GM18507 (cell line): ENCODE data around the gene CYSRT1.

ENCODE experiments used
- DNase-seq: peaks from one replicate; pipeline ENCODE4 v3.0.0; 2011; ENCODE audit warnings: low read depth; ENCODE audit not compliant: insufficient read length; ENCODE audit errors: extremely low spot score
- FAIRE-seq: peaks from 2 replicates; lab custom pipeline; 2011; peaks lifted over from hg19 to GRCh38; lab: Jason Lieb, UNC

Gene CYSRT1

DNA sequence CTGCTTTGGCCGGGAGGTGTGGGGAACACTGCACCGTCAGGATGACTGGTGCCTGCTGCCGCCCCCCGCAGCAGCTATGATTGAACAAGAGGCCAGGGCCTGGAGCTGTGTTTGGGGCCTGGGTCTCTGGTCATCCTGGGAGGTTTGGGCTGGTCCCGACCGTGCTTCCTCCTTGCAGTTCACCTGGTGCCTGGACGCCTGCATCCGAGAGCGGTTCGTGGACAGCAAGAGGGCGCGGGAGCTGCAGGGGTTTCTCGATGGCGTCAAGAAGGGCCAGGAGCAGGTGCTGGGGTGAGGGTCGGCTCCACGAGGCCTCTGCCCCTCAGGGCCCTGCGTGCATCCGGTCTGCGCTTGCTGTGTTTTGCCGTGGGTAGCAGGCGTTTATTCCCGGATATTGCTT, 39.1 kb downstream of the CYSRT1 start:
- no peak for FAIRE-seq
- DNase-seq, result no peak

DNA sequence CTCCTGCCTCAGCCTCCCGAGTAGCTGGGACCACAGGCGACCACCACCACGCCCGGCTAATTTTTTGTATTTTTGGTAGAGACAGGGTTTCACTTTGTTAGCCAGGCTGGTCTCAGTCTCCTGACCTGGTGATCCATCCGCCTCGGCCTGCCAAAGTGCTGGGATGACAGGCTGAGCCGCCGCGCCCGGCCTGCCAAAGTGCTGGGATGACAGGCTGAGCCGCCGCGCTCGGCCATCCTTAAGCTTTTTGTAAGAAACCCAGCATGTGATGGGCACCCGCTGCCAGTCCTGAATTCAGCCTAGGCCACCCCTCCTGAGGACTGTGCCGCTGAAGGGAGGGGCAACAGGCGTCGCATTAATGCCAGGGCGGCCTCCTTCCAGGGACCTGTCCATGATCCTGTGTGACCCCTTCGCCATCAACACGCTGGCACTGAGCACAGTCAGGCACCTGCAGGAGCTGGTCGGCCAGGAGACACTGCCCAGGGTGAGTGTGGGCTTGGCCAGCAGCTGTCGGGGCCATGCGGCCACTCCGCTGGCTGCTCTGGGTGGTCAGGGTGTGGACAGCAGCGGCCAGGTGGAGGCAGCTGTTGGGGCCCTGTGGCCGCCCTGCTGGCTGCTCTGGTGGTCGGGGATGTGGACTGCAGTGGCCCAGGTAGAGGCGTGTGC, 40.7 kb downstream of the CYSRT1 start:
- no peak for DNase-seq
- FAIRE-seq, result no peak

DNA sequence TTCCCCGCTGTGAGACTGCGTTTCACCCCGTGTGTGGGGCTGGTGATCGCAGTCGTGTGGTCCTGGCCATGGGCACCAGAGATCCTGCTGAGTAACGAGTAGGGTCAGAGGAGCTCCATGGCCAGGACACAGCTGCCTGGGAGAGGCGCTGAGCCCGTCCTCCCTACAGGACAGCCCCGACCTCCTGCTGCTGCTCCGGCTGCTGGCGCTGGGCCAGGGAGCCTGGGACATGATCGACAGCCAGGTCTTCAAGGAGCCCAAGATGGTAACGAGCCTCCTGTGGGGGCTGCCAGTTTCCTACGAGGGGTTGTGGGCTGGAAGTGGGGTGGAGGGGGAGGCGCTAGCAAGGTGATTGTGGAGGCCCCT, 41.2 kb downstream of the CYSRT1 start:
- FAIRE-seq (no peak), DNase-seq (no peak)

- DNase-seq (no peak), FAIRE-seq (no peak)
Measured at GRCh38 chr9:137266585-137267453, 41.8 kb downstream of the CYSRT1 start.

DNA sequence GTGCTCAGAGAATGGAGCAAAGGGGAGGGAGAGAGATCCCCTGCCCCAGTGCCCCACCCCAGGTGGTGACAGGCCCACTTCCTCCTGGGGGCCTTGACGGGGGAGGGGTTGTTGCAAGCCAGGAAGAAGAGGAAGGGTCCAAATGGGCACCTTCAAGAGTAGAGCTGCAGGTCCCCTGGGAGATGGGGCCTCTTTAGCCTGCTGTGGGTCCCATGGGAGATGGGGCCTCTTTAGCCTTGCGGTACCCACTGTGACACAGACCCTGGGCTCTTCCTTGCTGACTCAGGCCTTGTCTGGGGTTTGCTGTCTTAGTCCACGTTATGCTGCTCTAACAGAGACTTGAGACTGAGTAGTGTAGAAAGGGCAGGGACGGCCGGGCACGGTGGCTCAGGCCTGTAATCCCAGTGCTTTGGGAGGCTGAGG, 43.0 kb downstream of the CYSRT1 start:
- no peak for DNase-seq
- FAIRE-seq, result peak; percentile 80

DNA sequence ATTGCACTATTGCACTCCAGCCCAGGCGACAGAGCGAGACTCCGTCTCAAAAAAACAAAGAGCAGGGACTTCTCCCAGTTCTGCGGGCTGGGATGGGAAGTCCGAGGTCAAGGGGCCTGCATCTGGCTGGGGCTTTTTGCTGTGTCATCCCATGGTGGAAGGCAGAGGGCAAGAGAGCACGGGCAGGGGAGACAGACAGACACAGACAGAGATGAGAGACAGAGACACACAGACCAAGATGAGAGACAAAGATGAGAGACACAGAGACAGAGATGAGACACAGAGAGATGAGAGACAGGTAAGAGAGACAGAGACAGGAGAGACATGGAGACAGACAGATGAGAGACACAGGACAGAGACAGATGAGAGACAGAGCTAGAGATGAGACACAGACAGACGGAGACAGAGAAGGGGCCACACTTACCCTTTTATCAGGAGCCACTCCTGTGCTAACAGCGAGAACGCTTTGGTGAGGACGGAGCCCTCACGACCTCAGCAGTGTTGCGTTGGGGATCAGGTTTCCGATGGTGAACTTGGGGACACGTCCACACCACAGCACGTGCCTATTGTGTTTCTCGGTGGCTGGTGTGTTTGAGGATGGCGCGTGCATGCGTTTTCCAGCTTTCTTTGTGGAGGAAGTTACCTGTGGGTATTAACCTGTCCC, 43.7 kb downstream of the CYSRT1 start:
- no peak for DNase-seq
- FAIRE-seq, result no peak

GRCh38 chr9:137269231-137269772, 44.3 kb downstream of the CYSRT1 start:
- DNase-seq, result no peak
- FAIRE-seq, result peak; percentile 84

DNA sequence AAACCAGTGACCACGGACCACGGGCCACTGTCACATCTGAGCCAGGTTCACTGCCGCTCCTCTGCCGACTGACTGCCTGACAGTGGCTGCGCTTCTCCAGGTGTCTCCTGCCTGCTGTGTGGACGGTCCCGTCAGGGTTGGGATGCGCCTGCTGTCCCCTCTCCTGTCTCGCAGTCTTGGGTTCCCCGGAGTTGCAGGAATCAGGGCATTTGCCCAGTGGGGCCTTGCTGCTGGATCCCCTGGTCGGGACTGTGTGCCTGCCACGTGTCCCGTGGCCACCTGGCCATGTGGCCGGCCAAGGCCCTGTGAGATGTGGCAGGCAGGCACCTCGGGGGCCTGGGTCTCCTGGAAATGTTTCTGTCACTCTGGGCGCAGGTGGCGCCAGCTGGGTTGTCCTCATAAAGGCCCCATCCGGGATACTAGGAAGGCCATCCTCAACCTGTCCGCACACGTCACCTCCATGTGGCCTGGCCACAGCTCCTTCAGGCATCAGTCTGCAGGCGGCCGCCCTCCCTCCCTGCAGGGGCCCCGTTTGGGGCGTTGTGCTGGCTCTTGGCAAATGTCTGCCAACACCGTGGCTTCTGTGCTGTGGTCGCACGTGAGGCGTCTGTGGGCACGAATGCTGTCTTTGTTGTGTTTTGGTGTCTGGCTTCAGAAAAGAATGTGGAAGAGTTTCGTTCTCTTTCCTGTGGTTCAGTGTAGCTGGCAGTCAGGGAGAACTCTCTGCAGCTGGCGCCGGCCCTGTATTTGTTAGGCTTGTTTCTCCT, 46.1 kb downstream of the CYSRT1 start:
- FAIRE-seq (no peak), DNase-seq (no peak)

DNA sequence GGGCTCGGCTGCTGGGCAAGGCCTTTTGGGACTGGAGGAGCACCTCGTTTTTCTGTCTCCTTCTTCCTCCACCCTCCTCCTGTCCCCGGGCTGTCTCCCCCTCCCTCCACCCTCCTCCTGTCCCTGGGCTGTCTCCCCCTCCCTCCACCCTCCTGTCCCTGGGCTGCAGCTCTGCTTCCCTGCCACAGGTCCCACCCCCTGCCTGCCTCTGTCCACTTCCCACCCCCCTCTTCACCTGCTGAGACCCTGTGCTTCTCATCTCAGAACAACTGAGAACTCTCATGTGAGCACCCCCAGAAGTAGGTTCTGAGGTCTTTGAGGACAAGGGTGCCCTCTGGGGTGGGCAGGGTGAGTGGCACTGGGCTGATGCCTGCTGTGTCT, 46.7 kb downstream of the CYSRT1 start:
- FAIRE-seq, result no peak
- no peak for DNase-seq

- FAIRE-seq, result no peak
- DNase-seq, result no peak
Measured at GRCh38 chr9:137272241-137273094, 47.5 kb downstream of the CYSRT1 start.

DNA sequence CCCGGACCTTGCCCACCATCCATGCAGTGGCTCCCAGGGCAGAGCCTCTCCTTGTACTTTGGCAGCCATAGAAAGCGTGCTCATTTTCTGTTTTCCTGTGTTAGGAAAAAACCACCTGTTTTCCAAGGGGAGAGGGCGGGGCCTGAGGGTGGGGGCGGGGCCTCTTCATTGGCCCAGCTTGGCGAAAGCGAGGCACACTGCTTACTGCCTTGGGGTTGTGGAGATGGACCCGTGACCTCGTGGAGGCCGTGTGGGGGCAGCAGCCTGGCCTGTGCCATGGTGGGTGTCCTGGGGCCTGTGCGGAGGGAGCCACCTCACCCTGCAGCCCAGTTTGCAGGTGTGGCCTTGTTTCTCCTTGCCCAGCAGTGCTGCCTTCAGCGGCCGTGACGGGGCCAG, 48.1 kb downstream of the CYSRT1 start:
- no peak for DNase-seq
- FAIRE-seq, result no peak

GRCh38 chr9:137273611-137274320, 48.8 kb downstream of the CYSRT1 start:
- no peak for FAIRE-seq
- no peak for DNase-seq

- no peak for FAIRE-seq
Measured at GRCh38 chr9:137275203-137275587, 50.2 kb downstream of the CYSRT1 start.

More at GRCh38 chr9:137275203-137275587, 50.2 kb downstream of the CYSRT1 start:
- DNase-seq, result no peak
